Parietal lobe (tissue), 2 donors: ENCODE measurements around the gene SEPTIN12. TPM values are rescaled to one million over a fixed set of nuclear protein-coding genes. Genes with fewer than 3 reads are reported as not detected.

Source experiments
- small RNA-seq: library from RNA; depleted of rRNA; stranded (forward); fragments of <200 nt; gene quantifications from one replicate; pipeline ENCODE3, GENCODE V24; 2014; ENCODE audit warnings: low replicate concordance
- total RNA-seq: library from RNA; depleted of rRNA; stranded (reverse); fragments of >200 nt; gene quantifications from one replicate; pipeline ENCODE4 v1.2.3, GENCODE V29; 2014

SEPTIN12 gene
- total RNA-seq: not detected

GRCh38 chr16:4787627-4788482, at the start of gene SEPTIN12:
Gene SEPTIN12, minus strand, starts transcription at chr16:4788345. Its CDS starts 700 bp downstream, at chr16:4787645.

GRCh38 chr16:4801962-4802658, 14.0 kb upstream of the SEPTIN12 start, which contains the start of gene ROGDI:
Gene ROGDI, minus strand, starts transcription at chr16:4802633. Its CDS starts 62 bp downstream, at chr16:4802571.

GRCh38 chr16:4795181-4795827, 7.2 kb upstream of the SEPTIN12 start, which contains the start of gene SMIM22:
Gene SMIM22, plus strand, starts transcription at chr16:4795369. Its CDS starts 366 bp downstream, at chr16:4795735.

GRCh38 chr16:4766875-4767628, 21.1 kb downstream of the SEPTIN12 start, which contains the start of gene ZNF500:
Gene ZNF500, minus strand, starts transcription at chr16:4767162. Its CDS starts 1,184 bp downstream, at chr16:4765978.

GRCh38 chr16:4734063-4734729, 53.9 kb downstream of the SEPTIN12 start, which contains the start of the genes ANKS3 and DNAAF8:
Gene ANKS3, minus strand, starts transcription at chr16:4734271. Its CDS starts 4,122 bp downstream, at chr16:4730149.
Gene DNAAF8, plus strand, starts transcription at chr16:4734537. Its CDS starts 1,978 bp downstream, at chr16:4736515.

Small RNA genes lying within 50 kb of the gene (small RNA-seq; reads per million reads assigned to genes)
- not detected for gene RF00017

Other genes with a start within 250 kb of the SEPTIN12 start
- 18.2 TPM for gene CDIP1, start 249.6 kb downstream of the SEPTIN12 start, total RNA-seq
- gene C16orf96, start 232.0 kb downstream of the SEPTIN12 start, total RNA-seq: 0.63 TPM
- 8.5 TPM for gene UBALD1, start 173.5 kb downstream of the SEPTIN12 start, total RNA-seq
- 65.1 TPM for gene MGRN1, start 163.5 kb downstream of the SEPTIN12 start, total RNA-seq
- 32.6 TPM for gene NUDT16L1, start 94.8 kb downstream of the SEPTIN12 start, total RNA-seq
- 61.3 TPM for gene ANKS3, start 54.1 kb downstream of the SEPTIN12 start, total RNA-seq
- gene DNAAF8, start 53.8 kb downstream of the SEPTIN12 start, total RNA-seq: 0.31 TPM
- 16.9 TPM for gene ZNF500, start 21.2 kb downstream of the SEPTIN12 start, total RNA-seq
- gene SMIM22, start 7.0 kb upstream of the SEPTIN12 start, total RNA-seq: not detected
- gene ROGDI, start 14.3 kb upstream of the SEPTIN12 start, total RNA-seq: 41.6 TPM
- gene GLYR1, start 58.9 kb upstream of the SEPTIN12 start, total RNA-seq: 89.2 TPM
- 31.3 TPM for gene UBN1, start 59.1 kb upstream of the SEPTIN12 start, total RNA-seq
- gene PPL, start 148.8 kb upstream of the SEPTIN12 start, total RNA-seq: 0.94 TPM
- 0.94 TPM for gene SEC14L5, start 170.0 kb upstream of the SEPTIN12 start, total RNA-seq
- 19.7 TPM for gene NAGPA, start 245.6 kb upstream of the SEPTIN12 start, total RNA-seq